WTC11 (cell line): ENCODE results near the gene UBN1. TPM values are rescaled to one million over a fixed set of nuclear protein-coding genes. Genes with fewer than 3 reads are reported as not detected.

Source experiments
- ATAC-seq: fragments of 200-7000 bp; cut with Tn5 transposase; 2 replicates; pipeline ENCODE4 v1.10.0; 2021; ENCODE audit warnings: mild to moderate bottlenecking, moderate library complexity
- CTCF ChIA-PET: fragments of 300-600 bp; sonication (Branson Sonifier 250); formaldehyde crosslinking; loops from one replicate; lab custom pipeline; 2021; ENCODE audit warnings: antibody characterized with exemption; lab: Charles Lee
- POLR2A ChIA-PET: fragments of 350-600 bp; sonication (Branson Sonifier 250); formaldehyde crosslinking; loops from one replicate; lab custom pipeline; 2021; ENCODE audit warnings: antibody characterized with exemption; lab: Charles Lee
- DNase-seq: peaks from one replicate; pipeline ENCODE4 v3.0.0; 2021; ENCODE audit warnings: low spot score
- H3K27ac Mint-ChIP-seq: 2 replicates; pipeline ENCODE4 v1.8.0; 2021; ENCODE audit warnings: mixed read lengths
- H3K27me3 Mint-ChIP-seq: 2 replicates; pipeline ENCODE4 v1.8.0; 2021; ENCODE audit warnings: low read depth, mild to moderate bottlenecking, moderate library complexity, mixed read lengths
- H3K36me3 Mint-ChIP-seq: 2 replicates; pipeline ENCODE4 v1.8.0; 2021; ENCODE audit warnings: mixed read lengths
- H3K4me1 Mint-ChIP-seq: 2 replicates; pipeline ENCODE4 v1.8.0; 2022; ENCODE audit warnings: mixed read lengths
- H3K4me3 Mint-ChIP-seq: 2 replicates; pipeline ENCODE4 v1.8.0; 2021; ENCODE audit warnings: mild to moderate bottlenecking, moderate library complexity, mixed read lengths
- H3K9me3 Mint-ChIP-seq: 2 replicates; pipeline ENCODE4 v1.8.0; 2021; ENCODE audit warnings: mixed read lengths
- EMX1 ChIP-seq: fragments of 250-450 bp; sonication (Bioruptor Pico); IDR thresholded peaks from 2 replicates; pipeline ENCODE4 v1.8.0; 2021; ENCODE audit warnings: mild to moderate bottlenecking
- ESRRA ChIP-seq: sonication (generic); formaldehyde crosslinking; IDR thresholded peaks from 2 replicates; pipeline ENCODE4 v1.8.1; 2022; ENCODE audit warnings: mild to moderate bottlenecking, missing genetic modification reagents, borderline replicate concordance
- ETV6 ChIP-seq: sonication (generic); formaldehyde crosslinking; IDR thresholded peaks from 2 replicates; pipeline ENCODE4 v1.8.1; 2022; ENCODE audit warnings: mild to moderate bottlenecking, missing genetic modification reagents
- FOXP1 ChIP-seq: sonication (generic); formaldehyde crosslinking; IDR thresholded peaks from 2 replicates; pipeline ENCODE4 v1.8.0; 2022; ENCODE audit warnings: missing genetic modification reagents, mild to moderate bottlenecking, moderate library complexity, borderline replicate concordance
- JUN ChIP-seq: sonication (generic); formaldehyde crosslinking; IDR thresholded peaks from 2 replicates; pipeline ENCODE4 v1.8.0; 2023; ENCODE audit warnings: mild to moderate bottlenecking, missing genetic modification reagents
- NR2C2 ChIP-seq: sonication (generic); formaldehyde crosslinking; IDR thresholded peaks from 2 replicates; pipeline ENCODE4 v1.8.0; 2022; ENCODE audit warnings: mild to moderate bottlenecking, missing genetic modification reagents
- PRRX2 ChIP-seq: fragments of 250-450 bp; sonication (Bioruptor Pico); IDR thresholded peaks from 2 replicates; pipeline ENCODE4 v1.8.0; 2021; ENCODE audit warnings: mild to moderate bottlenecking
- RORB ChIP-seq: fragments of 250-450 bp; sonication (Bioruptor Pico); IDR thresholded peaks from 2 replicates; pipeline ENCODE4 v1.9.0; 2021; ENCODE audit warnings: mild to moderate bottlenecking
- SMAD4 ChIP-seq: sonication (generic); formaldehyde crosslinking; IDR thresholded peaks from 2 replicates; pipeline ENCODE4 v1.8.0; 2022; ENCODE audit warnings: mild to moderate bottlenecking, missing genetic modification reagents
- TCF7 ChIP-seq: sonication (generic); formaldehyde crosslinking; IDR thresholded peaks from 2 replicates; pipeline ENCODE4 v1.8.0; 2022; ENCODE audit warnings: mild to moderate bottlenecking, low read depth, missing genetic modification reagents, moderate library complexity
- TEAD4 ChIP-seq: sonication (generic); formaldehyde crosslinking; IDR thresholded peaks from 2 replicates; pipeline ENCODE4 v1.8.0; 2022; ENCODE audit warnings: mild to moderate bottlenecking, missing genetic modification reagents
- USF2 ChIP-seq: sonication (generic); formaldehyde crosslinking; IDR thresholded peaks from 2 replicates; pipeline ENCODE4 v1.8.1; 2023; ENCODE audit warnings: mild to moderate bottlenecking, missing genetic modification reagents, moderate library complexity
- ZBTB21 ChIP-seq: sonication (generic); formaldehyde crosslinking; IDR thresholded peaks from 2 replicates; pipeline ENCODE4 v1.8.1; 2023; ENCODE audit warnings: mild to moderate bottlenecking, missing genetic modification reagents, borderline replicate concordance
- ZNF121 ChIP-seq: sonication (generic); formaldehyde crosslinking; IDR thresholded peaks from 2 replicates; pipeline ENCODE4 v1.8.0; 2023; ENCODE audit warnings: missing genetic modification reagents
- ZNF138 ChIP-seq: sonication (generic); formaldehyde crosslinking; conservative IDR thresholded peaks from 2 replicates; pipeline ENCODE4 v1.8.1; 2022; ENCODE audit warnings: mild to moderate bottlenecking, moderate library complexity, missing genetic modification reagents
- ZNF281 ChIP-seq: sonication (generic); formaldehyde crosslinking; IDR thresholded peaks from 2 replicates; pipeline ENCODE4 v1.8.0; 2023; ENCODE audit warnings: mild to moderate bottlenecking, missing genetic modification reagents
- ZNF425 ChIP-seq: fragments of 250-450 bp; sonication (Bioruptor Pico); conservative IDR thresholded peaks from 2 replicates; pipeline ENCODE4 v1.9.0; 2021; ENCODE audit warnings: mild to moderate bottlenecking
- ZNF671 ChIP-seq: fragments of 250-450 bp; sonication (Bioruptor Pico); IDR thresholded peaks from 2 replicates; pipeline ENCODE4 v1.8.0; 2021; ENCODE audit warnings: mild to moderate bottlenecking
- total RNA-seq: library from RNA; stranded (reverse); gene quantifications from 3 replicates; pipeline ENCODE4 v1.2.3, GENCODE V29; 2021
- TF ChIP-seq, protein P1 (sequence below): sonication (generic); formaldehyde crosslinking; IDR thresholded peaks from 2 replicates; pipeline ENCODE4 v1.8.1; 2022; ENCODE audit warnings: mild to moderate bottlenecking, moderate library complexity, missing genetic modification reagents
- TF ChIP-seq, protein P2 (sequence below): sonication (generic); formaldehyde crosslinking; conservative IDR thresholded peaks from 2 replicates; pipeline ENCODE4 v1.8.1; 2022; ENCODE audit warnings: mild to moderate bottlenecking, missing genetic modification reagents
- TF ChIP-seq, protein P3 (sequence below): sonication (generic); formaldehyde crosslinking; IDR thresholded peaks from 2 replicates; pipeline ENCODE4 v1.8.1; 2022; ENCODE audit warnings: mild to moderate bottlenecking, missing genetic modification reagents, moderate library complexity, borderline replicate concordance
- TF ChIP-seq, protein P4 (sequence below): sonication (generic); formaldehyde crosslinking; IDR thresholded peaks from 2 replicates; pipeline ENCODE4 v1.8.0; 2022; ENCODE audit warnings: mild to moderate bottlenecking, missing genetic modification reagents

Gene UBN1
- total RNA-seq, 1 experiment from 2014 or later = 38.5 TPM

- TF ChIP-seq RORB (no peak), ETV6 (CRISPR knock-in tag) (no peak), ZBTB21 (CRISPR knock-in tag) (no peak), JUN (CRISPR knock-in tag) (no peak)
- TF ChIP-seq, protein P1, sequence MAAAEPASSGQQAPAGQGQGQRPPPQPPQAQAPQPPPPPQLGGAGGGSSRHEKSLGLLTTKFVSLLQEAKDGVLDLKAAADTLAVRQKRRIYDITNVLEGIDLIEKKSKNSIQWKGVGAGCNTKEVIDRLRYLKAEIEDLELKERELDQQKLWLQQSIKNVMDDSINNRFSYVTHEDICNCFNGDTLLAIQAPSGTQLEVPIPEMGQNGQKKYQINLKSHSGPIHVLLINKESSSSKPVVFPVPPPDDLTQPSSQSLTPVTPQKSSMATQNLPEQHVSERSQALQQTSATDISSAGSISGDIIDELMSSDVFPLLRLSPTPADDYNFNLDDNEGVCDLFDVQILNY (CRISPR knock-in tag) = no peak
- TF ChIP-seq, all 79 proteins: peak for 0
Measured at GRCh38 chr16:4803898-4804762, 43.2 kb upstream of the UBN1 start (continued).

DNA sequence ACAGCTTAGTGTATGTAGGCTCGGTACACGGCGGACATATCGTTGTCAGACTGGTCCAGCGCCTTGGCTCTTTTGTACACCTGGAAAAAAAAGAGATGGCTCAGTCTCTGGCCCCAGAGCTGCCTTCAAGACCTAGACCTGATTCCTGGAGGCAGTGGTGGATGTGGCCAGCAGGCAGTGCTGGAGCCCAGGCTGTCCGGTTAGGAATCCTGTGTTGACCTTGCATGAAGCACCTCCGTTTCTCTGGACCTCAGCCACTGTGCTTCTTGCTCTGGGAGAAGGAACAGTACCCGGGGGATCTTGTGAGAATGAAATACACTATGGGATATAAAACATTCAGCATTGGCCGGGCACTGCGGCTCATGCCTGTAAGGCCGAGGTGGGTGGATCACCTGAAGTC is 42.0 kb upstream of the UBN1 start:
- TF ChIP-seq SMAD4 (CRISPR knock-in tag) = no peak
- TF ChIP-seq FOXP1 = no peak
- no peak for TF ChIP-seq ZNF671 (CRISPR knock-in tag)
- TF ChIP-seq, protein P1 (CRISPR knock-in tag) = no peak
- TF ChIP-seq, protein P2, sequence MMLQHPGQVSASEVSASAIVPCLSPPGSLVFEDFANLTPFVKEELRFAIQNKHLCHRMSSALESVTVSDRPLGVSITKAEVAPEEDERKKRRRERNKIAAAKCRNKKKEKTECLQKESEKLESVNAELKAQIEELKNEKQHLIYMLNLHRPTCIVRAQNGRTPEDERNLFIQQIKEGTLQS (CRISPR knock-in tag) = no peak
- TF ChIP-seq, protein P3, sequence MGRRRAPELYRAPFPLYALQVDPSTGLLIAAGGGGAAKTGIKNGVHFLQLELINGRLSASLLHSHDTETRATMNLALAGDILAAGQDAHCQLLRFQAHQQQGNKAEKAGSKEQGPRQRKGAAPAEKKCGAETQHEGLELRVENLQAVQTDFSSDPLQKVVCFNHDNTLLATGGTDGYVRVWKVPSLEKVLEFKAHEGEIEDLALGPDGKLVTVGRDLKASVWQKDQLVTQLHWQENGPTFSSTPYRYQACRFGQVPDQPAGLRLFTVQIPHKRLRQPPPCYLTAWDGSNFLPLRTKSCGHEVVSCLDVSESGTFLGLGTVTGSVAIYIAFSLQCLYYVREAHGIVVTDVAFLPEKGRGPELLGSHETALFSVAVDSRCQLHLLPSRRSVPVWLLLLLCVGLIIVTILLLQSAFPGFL (CRISPR knock-in tag) = no peak
- TF ChIP-seq USF2 (CRISPR knock-in tag) = no peak
- TF ChIP-seq EMX1 (CRISPR knock-in tag) = no peak
- no peak for TF ChIP-seq TEAD4 (CRISPR knock-in tag)
- no peak for TF ChIP-seq ZNF281
- TF ChIP-seq NR2C2 (CRISPR knock-in tag) = no peak
- no peak for TF ChIP-seq ZNF138 (CRISPR knock-in tag)
- TF ChIP-seq, protein P4, sequence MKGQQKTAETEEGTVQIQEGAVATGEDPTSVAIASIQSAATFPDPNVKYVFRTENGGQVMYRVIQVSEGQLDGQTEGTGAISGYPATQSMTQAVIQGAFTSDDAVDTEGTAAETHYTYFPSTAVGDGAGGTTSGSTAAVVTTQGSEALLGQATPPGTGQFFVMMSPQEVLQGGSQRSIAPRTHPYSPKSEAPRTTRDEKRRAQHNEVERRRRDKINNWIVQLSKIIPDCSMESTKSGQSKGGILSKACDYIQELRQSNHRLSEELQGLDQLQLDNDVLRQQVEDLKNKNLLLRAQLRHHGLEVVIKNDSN (CRISPR knock-in tag) = no peak
- TF ChIP-seq ZNF425 (CRISPR knock-in tag) = no peak
- no peak for TF ChIP-seq ZNF121
- TF ChIP-seq PRRX2 (CRISPR knock-in tag) = no peak
- TF ChIP-seq RORB = no peak
- no peak for TF ChIP-seq ESRRA (CRISPR knock-in tag)
- TF ChIP-seq TCF7 (CRISPR knock-in tag) = no peak
- TF ChIP-seq, all 79 proteins: peak for 0
- Mint-ChIP-seq H3K9me3 (no peaks in the 10 kb centered on the region), H3K36me3 (peaks cover 23% of the 10 kb centered on the region), H3K27ac (no peak overlapping the region), H3K4me1 (peaks cover 18% of the 10 kb centered on the region), H3K4me3 (no peak overlapping the region), H3K27me3 (no peaks in the 10 kb centered on the region)
- POLR2A ChIA-PET = interaction anchor here (0.5 to 0.6 kb wide), 2 partner anchors 112 to 236 kb away, joined by 3 read pairs; partner anchors contain the start of gene NUDT16L1
- CTCF ChIA-PET = no interaction called here
- DNase-seq = no peak
- no peak for ATAC-seq
